HPDE6-E6E7 (cell line): ENCODE data around the gene EPHA2.

Source experiments
- DNase-seq: peaks from one replicate; pipeline ENCODE4 v3.0.0; 2011; ENCODE audit warnings: missing footprints; ENCODE audit errors: extremely low spot score

Gene EPHA2

DNA sequence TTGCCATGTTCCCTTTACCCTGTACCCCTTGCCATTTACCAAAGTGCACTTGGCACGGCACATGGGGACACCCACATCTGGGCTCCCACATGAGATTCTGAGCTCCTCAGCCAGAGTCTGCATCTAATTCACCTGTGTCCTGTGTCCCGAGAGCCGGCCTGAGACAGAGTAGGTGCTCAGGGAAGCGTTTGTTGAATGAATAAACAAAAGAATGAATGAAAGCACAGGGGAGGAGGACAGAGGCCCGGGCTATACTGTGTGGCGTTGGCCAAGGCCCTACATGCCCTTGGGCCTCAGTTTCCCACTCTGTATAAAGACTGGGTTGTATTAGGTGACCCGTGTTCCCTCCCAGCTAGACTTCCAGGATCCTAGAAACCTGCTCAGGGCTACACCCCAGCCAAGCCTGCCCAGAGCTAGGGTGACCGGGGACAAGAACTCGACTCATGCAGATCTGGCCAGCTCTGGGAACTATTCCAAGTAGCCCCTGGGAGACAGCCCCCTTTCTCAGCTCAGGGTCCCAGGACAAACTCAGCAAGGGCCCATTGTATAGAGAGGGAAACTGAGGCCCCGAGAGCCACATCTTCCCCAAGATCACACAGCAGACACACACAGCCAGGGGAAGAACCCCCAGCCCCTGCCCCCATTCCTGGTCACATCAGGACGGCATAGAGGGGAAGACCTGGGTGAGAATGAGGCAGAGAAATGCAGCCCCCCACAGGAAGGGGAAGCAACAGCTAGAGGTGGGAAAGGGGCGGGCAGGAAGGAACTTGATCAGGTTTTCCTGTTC is 6.0 kb downstream of the EPHA2 start:
- DNase-seq = no peak

DNA sequence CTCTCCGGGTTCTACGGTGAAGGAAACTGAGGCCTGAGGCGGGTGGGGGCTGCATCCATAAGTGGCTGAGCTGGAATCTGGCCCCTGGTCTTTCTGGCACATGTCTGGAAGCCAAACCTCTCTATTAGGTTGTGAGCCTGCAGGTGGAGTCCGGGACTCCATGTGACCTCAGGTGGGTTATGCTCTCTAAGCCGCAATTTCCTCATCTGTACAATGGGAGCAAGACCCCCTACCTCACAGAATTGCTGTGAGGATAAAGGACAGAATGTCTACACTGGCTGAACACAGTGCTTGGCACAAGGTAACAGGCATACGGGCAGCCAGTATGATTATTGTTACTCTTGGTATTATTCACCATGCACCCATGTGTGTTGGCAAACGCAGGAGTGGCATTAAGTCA is 6.7 kb downstream of the EPHA2 start:
- no peak for DNase-seq

DNA sequence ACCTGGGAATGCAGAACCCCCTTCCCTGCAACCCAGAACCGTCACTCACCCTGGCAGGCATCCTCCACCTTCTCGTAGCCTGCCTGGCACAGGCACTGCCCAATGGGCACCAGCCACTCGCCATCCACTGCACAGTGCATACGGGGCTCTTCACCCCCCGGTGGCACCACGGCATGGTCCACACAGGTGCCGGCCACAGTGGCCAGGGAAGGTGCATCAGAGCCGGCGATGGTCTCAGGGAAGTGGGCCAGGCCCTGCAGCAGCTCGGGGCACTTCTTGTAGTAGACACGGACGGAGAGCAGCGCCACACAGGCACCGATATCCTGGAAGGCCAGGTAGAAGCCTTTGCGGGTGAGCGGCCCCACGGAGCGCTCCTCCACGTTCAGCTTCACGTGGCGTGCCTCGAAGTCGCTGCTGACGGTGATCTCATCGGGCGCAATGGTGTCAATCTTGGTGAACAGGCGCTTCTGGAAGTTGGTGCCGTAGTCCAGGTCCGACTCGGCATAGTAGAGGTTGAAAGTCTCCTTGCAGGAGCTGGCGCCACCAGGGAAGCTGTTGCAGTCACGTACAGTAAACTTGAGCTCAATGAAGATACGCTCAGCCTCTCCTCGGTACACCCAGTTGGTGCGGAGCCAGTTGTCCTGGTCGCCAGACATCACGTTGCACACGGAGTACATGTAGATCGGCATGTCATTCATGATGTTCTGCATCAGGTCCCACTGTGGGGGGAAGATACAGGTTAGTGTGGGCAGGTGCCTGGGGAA is 7.4 kb downstream of the EPHA2 start:
- DNase-seq = no peak

- DNase-seq = no peak
Measured at GRCh38 chr1:16147156-16147926, 8.5 kb downstream of the EPHA2 start.

DNA sequence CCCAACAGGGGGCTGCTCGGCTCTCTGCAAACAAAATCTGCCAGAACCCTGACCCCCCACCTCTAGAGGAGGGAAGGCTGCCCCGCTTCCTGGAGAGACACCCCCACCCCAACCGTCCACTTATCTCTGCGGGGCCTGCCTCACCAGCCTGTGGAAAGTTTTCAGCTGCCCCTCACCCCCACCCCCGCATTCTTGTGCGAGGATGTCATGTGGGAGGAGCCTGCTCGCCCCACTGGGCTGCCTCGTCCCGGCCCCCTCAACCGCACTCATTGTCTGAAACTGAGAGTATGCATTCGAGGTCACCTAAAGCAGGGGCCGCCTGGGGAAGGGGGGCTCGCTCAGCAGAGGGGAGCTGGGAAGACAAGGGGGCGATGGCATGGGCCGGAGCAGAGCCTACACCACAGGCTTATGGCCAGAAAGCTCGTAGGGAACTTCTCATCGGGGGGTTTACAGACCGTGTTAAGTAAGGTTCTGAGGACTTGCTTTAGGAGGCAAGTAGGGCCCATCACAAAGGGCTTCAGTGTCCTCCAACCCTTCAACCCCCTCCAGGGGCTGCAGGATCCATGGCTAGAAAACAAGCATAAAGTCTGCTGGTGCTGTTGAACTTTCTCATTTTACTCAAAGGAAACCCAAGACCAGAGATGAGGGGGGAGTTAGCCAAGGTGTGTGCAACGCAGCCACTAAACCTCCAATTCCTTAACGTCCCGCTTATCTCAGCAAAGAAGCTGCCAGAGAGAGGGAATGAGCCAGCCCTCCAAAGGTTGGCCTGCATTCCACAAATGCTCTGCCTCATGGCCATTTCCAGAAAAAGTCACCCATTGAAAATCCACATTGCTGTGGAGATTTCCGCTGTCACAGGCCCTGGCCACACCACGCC is 9.4 kb downstream of the EPHA2 start:
- no peak for DNase-seq

DNA sequence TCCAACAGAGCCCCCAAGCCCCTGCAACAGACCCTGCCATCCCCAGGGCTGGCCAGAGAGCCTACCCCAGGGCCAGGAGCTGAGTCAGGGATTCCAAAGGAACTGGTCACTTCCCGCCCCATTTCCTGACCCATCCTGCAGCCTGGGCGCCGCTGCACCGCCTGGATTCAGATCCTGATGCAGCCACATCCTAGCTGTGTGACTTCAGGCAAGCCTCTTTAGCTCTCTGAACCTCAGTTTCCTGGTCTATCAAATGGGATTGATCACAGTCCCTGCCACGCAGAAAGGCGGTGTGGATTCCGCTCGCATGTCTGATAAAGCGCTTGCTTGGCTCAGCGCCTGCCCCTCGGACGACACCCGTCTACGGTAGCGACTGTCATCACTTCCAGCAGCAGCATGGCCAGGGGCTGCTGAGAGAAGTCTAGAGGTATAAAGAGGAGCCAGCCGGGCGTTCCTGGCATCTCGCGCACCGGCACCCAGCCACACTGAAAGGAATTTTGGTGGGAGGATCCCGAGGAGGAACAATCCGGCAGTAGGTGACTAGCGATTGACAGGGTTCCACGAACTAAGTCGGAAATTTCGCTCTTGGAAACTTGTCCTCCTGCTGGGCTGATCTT is 10.1 kb downstream of the EPHA2 start:
- DNase-seq = no peak

DNA sequence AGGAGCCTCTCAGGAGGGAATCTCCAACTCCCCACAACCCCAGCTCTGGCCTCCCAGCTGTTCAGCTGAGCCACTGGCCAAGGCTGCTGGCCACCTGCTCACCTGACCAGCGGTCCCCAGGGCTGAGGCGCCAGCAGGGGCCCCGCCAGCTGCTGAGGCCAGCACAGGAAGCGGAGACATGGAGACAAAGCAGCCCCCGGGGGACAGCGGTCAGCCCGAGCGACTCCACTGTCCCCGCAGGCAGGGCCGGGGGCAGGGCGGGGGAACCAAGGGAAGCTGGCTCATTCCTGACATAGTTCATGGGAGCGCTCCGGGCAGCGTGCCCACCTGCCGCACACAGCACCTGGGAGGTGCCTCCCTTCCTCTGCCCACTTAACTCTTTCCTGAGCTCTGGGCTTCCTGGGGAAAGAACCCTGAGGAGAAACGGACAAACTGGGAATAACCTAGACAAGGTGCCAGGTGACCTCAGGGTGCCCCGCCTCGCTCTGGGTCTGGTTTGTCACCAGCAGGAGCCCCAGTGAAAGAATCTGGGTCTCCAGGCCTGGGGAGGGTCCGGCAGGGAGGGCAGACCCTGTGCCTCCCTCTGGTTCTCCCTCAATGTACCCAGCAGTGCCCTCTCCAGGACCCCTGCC is 10.7 kb downstream of the EPHA2 start:
- no peak for DNase-seq

- DNase-seq = no peak
Measured at GRCh38 chr1:16144325-16145029, 11.4 kb downstream of the EPHA2 start.

GRCh38 chr1:16143566-16144324 is 12.1 kb downstream of the EPHA2 start:
- DNase-seq = no peak

DNA sequence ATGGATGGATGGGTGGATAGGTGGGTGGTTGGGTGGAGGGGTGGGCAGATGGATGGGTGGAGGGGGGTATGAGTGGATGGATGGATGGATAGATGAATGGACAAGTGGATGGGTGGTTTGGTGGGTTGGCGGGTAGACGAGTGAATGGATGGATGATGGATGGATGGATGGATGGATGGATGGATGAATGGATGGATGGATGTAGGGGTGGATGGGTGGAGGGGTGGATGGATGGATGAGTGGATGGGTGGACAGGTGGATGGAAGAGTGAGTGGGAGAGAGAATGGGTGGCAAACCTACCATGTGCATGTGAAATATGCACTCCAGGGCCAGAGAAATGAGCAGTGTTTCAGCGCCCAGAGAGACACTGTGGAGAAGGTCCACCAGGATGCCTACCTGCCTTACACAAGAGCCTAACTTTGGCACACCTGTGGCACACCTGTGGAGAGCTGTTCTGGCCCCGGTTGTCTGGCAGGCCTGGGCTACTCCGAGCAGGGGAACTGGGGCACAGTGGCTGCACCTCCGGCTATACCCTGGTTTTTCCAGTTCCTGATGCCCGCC is 12.8 kb downstream of the EPHA2 start:
- no peak for DNase-seq

DNA sequence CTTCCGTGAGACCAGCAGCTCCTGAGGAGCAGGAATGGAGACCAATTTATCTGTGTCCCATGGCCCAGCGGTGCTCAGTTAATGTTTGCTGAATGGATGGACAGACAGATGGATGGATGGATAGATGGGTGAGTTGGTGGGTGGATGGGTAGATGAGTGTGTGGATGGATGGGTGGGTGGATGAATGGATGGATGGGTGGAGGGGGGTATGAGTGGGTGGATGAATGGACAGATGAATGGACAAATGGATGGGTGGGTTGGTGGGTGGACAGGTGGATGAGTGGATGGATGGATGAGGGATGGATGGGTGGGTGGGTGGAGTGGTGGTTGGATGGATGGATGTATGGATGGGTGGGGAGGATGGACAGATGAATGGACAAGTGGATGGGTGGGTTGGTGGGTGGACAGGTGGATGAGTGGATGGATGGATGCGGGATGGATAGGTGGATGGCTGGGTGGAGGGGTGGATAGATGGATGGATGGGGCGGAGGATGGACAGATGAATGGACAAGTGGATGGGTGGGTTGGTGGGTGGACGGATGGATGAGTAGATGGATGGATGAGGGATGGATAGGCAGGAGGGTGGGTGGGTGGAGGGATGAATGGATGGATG is 13.4 kb downstream of the EPHA2 start:
- no peak for DNase-seq

- no peak for DNase-seq
Measured at GRCh38 chr1:16141573-16142336, 14.1 kb downstream of the EPHA2 start.

GRCh38 chr1:16140068-16140596 is 15.7 kb downstream of the EPHA2 start:
- DNase-seq = no peak

DNA sequence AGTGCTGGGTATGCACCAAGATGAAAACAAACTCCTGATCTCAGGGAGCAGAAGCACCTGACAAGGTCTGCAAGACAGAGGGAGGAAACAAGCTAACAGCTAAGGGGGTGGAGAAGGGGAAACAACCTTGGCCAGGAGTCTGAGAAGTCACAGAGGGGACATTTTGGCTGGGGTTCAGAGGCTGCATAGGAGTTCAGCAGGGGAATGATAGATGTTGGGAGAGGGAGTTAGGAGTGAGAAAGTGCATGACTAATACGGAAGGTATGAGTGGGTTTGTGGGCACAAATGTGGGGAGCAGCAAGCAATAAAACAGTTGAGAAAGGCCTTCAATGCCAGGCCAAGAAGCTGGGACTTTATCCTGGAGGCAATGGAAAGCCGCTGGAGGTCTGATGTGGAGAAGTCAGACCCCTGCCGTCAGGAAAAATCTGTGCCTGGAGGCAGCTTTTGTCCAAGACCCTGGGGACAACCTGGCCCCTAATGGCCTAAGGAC is 16.4 kb downstream of the EPHA2 start:
- no peak for DNase-seq

- no peak for DNase-seq
Measured at GRCh38 chr1:16138772-16139221, 17.1 kb downstream of the EPHA2 start.

- DNase-seq = no peak
Measured at GRCh38 chr1:16137890-16138467, 17.9 kb downstream of the EPHA2 start.

GRCh38 chr1:16135501-16135900 is 20.4 kb downstream of the EPHA2 start:
- no peak for DNase-seq
